K562 (cell line): ENCODE data around the gene ACBD4. TPM values are rescaled to one million over a fixed set of nuclear protein-coding genes. Genes with fewer than 3 reads are reported as not detected.

Experiments used
- ATAC-seq: fragments of 200-7000 bp; cut with Tn5 transposase; 3 replicates; pipeline ENCODE4 v1.9.1; 2020; ENCODE audit warnings: moderate library complexity
- BruUV-seq: library from RNA; stranded (reverse); fragments of 400-500 nt; replicated peaks from 2 replicates; lab custom pipeline; 2021; lab: Mats Ljungman, UMichigan
- CTCF ChIA-PET: fragments of 300-600 bp; formaldehyde crosslinking; extraction: SDS; loops from one replicate; lab custom pipeline; 2021; ENCODE audit warnings: low intra/inter-chr PET ratio; lab: Yijun Ruan, JAX
- POLR2A ChIA-PET: fragments of 300-600, 350-650 bp; sonication (Branson Sonifier 250); formaldehyde crosslinking; extraction: SDS; loops from one replicate; lab custom pipeline; 2021; ENCODE audit warnings: antibody characterized with exemption, inconsistent platforms; lab: Yijun Ruan, JAX
- DNase-seq, 4 experiments: peaks; one replicate each; pipeline versions ENCODE4 v3.0.0 to v3.0.0-alpha.2; 2011 to 2018; ENCODE audit warnings: low spot score in 3 of 4, mixed read lengths in 3 of 4; ENCODE audit errors: extremely low read depth in 1 of 4
- FAIRE-seq: peaks from 2 replicates; lab custom pipeline; 2011; peaks lifted over from hg19 to GRCh38; lab: Jason Lieb, UNC
- H2AFZ ChIP-seq: 2 replicates; pipeline ENCODE4 v1.6.0; 2011; ENCODE audit warnings: low read depth, low read length, control low read depth, inconsistent platforms
- H3K27ac ChIP-seq: fragments of 200-600 bp; 3 replicates; pipeline ENCODE4 v1.8.0; 2011; ENCODE audit warnings: low read depth, mild to moderate bottlenecking, control low read depth, inconsistent platforms, low read length, moderate library complexity, mixed read lengths; ENCODE audit errors: extremely low read depth
- H3K27me3 ChIP-seq, 2 experiments: fragments of 300-600 bp in 1 of 2; 2 replicates in 1 of 2; 3 replicates in 1 of 2; pipeline versions ENCODE4 v1.6.0 to v1.8.0; 2011; ENCODE audit warnings: inconsistent platforms in 2 of 2, low read length in 2 of 2, mild to moderate bottlenecking in 1 of 2, mixed read lengths in 1 of 2, moderate library complexity in 1 of 2; ENCODE audit not compliant: control insufficient read depth in 2 of 2, insufficient read depth in 2 of 2
- H3K36me3 ChIP-seq: fragments of 300-600 bp; 3 replicates; pipeline ENCODE4 v1.8.0; 2011; ENCODE audit warnings: mild to moderate bottlenecking, low read length, inconsistent platforms; ENCODE audit not compliant: control insufficient read depth, insufficient read depth
- H3K4me1 ChIP-seq, 2 experiments: fragments of 200-600 bp in 1 of 2; replicated peaks in 1 of 2; 2 replicates in 1 of 2; 3 replicates in 1 of 2; pipeline versions ENCODE4 v1.5.1 to v1.8.0; 2011; ENCODE audit warnings: inconsistent platforms in 2 of 2, low read length in 2 of 2, mild to moderate bottlenecking in 1 of 2, mixed read lengths in 1 of 2, moderate library complexity in 1 of 2; ENCODE audit not compliant: control insufficient read depth in 2 of 2, insufficient read depth in 2 of 2
- H3K4me2 ChIP-seq: 2 replicates; pipeline ENCODE4 v1.6.1; 2011; ENCODE audit warnings: low read length, control low read depth, inconsistent platforms, mixed read lengths; ENCODE audit not compliant: insufficient read depth
- H3K4me3 ChIP-seq: fragments of 200-600 bp; sonication (generic), shearing (Covaris generic); 2 replicates; pipeline ENCODE4 v1.5.1; 2016; ENCODE audit warnings: control low read depth, inconsistent platforms
- H3K79me2 ChIP-seq: fragments of 200-600 bp; 3 replicates; pipeline ENCODE4 v1.8.0; 2011; ENCODE audit warnings: low read length, inconsistent platforms; ENCODE audit not compliant: control insufficient read depth, insufficient read depth
- H3K9ac ChIP-seq, 2 experiments: 2 replicates each; pipeline versions ENCODE4 v1.6.0 to v1.6.1; 2011; ENCODE audit warnings: low read depth in 2 of 2, low read length in 2 of 2, control low read depth in 1 of 2, inconsistent platforms in 1 of 2, mild to moderate bottlenecking in 1 of 2, mixed read lengths in 1 of 2; ENCODE audit not compliant: insufficient read depth in 1 of 2
- H3K9me1 ChIP-seq: one replicate; pipeline ENCODE4 v1.6.0; 2011; ENCODE audit warnings: inconsistent platforms, mild to moderate bottlenecking, low read length, moderate library complexity; ENCODE audit not compliant: control insufficient read depth, insufficient read depth
- H3K9me3 ChIP-seq: replicated peaks from 2 replicates; pipeline ENCODE4 v1.5.1; 2011; ENCODE audit warnings: low read depth, low read length, inconsistent platforms; ENCODE audit not compliant: control insufficient read depth, insufficient read depth
- H4K20me1 ChIP-seq: replicated peaks from 2 replicates; pipeline ENCODE4 v1.6.1; 2011; ENCODE audit warnings: low read length, inconsistent platforms, mixed read lengths; ENCODE audit not compliant: control insufficient read depth, insufficient read depth
- BHLHE40 ChIP-seq: IDR thresholded peaks from 2 replicates; pipeline ENCODE4 v1.6.1; 2011; ENCODE audit warnings: low read length, improper control_type of control experiment
- CBFA2T2 ChIP-seq: fragments of 450-650 bp; conservative IDR thresholded peaks from 2 replicates; pipeline ENCODE4 v1.6.1; 2017; ENCODE audit warnings: mild to moderate bottlenecking
- GTF2E2 ChIP-seq: fragments of 200-800 bp; sonication (Bioruptor generic); IDR thresholded peaks from 2 replicates; pipeline ENCODE4 v1.6.1; 2016; ENCODE audit warnings: missing genetic modification characterization, missing compliant biosample characterization
- SRF ChIP-seq, 2 experiments: fragments of 250-450, 450-650 bp in 1 of 2; sonication (Bioruptor Pico) in 1 of 2; sonication (generic) in 1 of 2; formaldehyde crosslinking; IDR thresholded peaks; 2 replicates each; pipeline versions ENCODE4 v1.5.0 to v1.5.1; 2020 to 2022; ENCODE audit warnings: mild to moderate bottlenecking in 1 of 2, missing genetic modification reagents in 1 of 2
- STAG1 ChIP-seq: sonication (generic); formaldehyde crosslinking; IDR thresholded peaks from 2 replicates; pipeline ENCODE4 v1.5.0; 2020; ENCODE audit warnings: missing genetic modification reagents, borderline replicate concordance
- ZFP1 ChIP-seq: fragments of 450-650 bp; formaldehyde crosslinking; IDR thresholded peaks from 2 replicates; pipeline ENCODE4 v1.4.0; 2020; ENCODE audit warnings: mild to moderate bottlenecking, mixed read lengths
- ZFX ChIP-seq: sonication (generic); formaldehyde crosslinking; IDR thresholded peaks from 2 replicates; pipeline ENCODE4 v1.8.0; 2022; ENCODE audit warnings: mild to moderate bottlenecking, missing genetic modification reagents, moderate library complexity
- ZNF146 ChIP-seq: IDR thresholded peaks from one replicate; pipeline ENCODE4 v1.6.1; 2018; ENCODE audit warnings: missing compliant biosample characterization; ENCODE audit not compliant: unreplicated experiment
- ZNF175 ChIP-seq: fragments of 200-800 bp; sonication (Bioruptor generic); IDR thresholded peaks from 2 replicates; pipeline ENCODE4 v1.6.1; 2016; ENCODE audit warnings: low read depth, mild to moderate bottlenecking, missing genetic modification characterization, missing compliant biosample characterization
- ZNF551 ChIP-seq: fragments of 250-450 bp; sonication (Bioruptor Pico); IDR thresholded peaks from 2 replicates; pipeline ENCODE4 v1.5.0; 2021; ENCODE audit warnings: mild to moderate bottlenecking, moderate library complexity
- WGBS: fragments of 100-300 bp; shearing (Covaris generic); methylation state at CpG from one replicate; pipeline ENCODE4 v1.1.6; 2016; ENCODE audit warnings: low coverage, mixed read lengths; ENCODE audit not compliant: insufficient coverage; ENCODE audit errors: missing lambda C conversion rate; 5-methylcytosine and 5-hydroxymethylcytosine counted together
- in situ Hi-C: fragments of 300-500 bp; cut with MboI; formaldehyde crosslinking; loops from 4 replicates; pipeline ENCODE4 v1.15.0; 2018; ENCODE audit warnings: inconsistent platforms, mixed read lengths
- intact Hi-C: fragments of 100-400 bp; cut with micrococcal nuclease; formaldehyde crosslinking; loops from 2 replicates; pipeline ENCODE4 v1.14.2; 2022
- polyA plus RNA-seq, 8 experiments: library from polyadenylated mRNA; depleted of rRNA in 4 of 8; stranded (reverse) in 5 of 8; unstranded in 3 of 8; fragments of >200 nt; fragmentation: Nextera tagmentation in 2 of 8; fragmentation: Illumina TruSeq in 1 of 8; extraction: Ambion mirVana in 2 of 8; extraction: Trizol in 1 of 8; gene quantifications; 2 replicates each; pipeline versions ENCODE4 v1.2.1 to v1.2.3, GENCODE V29; 2011 to 2014; ENCODE audit warnings: inconsistent platforms in 1 of 8, missing spikeins in 1 of 8
- total RNA-seq, 7 experiments: library from RNA; depleted of rRNA in 6 of 7; stranded (reverse); fragments of >200 nt in 6 of 7; fragmentation: Illumina TruSeq in 2 of 7; extraction: Trizol in 2 of 7; gene quantifications; 2 replicates each; pipeline versions ENCODE4 v1.2.1 to v1.2.3, GENCODE V29; 2011 to 2021; ENCODE audit warnings: low replicate concordance in 1 of 7
- TF ChIP-seq, protein P1 (sequence below): fragments of 450-650 bp; IDR thresholded peaks from 2 replicates; pipeline ENCODE4 v1.6.1; 2017; ENCODE audit warnings: antibody characterized with exemption
- TF ChIP-seq, protein P2 (sequence below): fragments of 450-650 bp; formaldehyde crosslinking; IDR thresholded peaks from 2 replicates; pipeline ENCODE4 v1.4.0; 2020; ENCODE audit warnings: mild to moderate bottlenecking, moderate library complexity
- TF ChIP-seq, protein P3 (sequence below): sonication (generic); formaldehyde crosslinking; IDR thresholded peaks from 2 replicates; pipeline ENCODE4 v1.8.1; 2023; ENCODE audit warnings: mild to moderate bottlenecking, missing genetic modification reagents
- TF ChIP-seq, protein P4 (sequence below): sonication (generic); formaldehyde crosslinking; IDR thresholded peaks from 2 replicates; pipeline ENCODE4 v1.8.0; 2022; ENCODE audit warnings: missing genetic modification reagents, mild to moderate bottlenecking, moderate library complexity, borderline replicate concordance

Gene ACBD4
- total and polyA plus RNA-seq, 9 of the 15 experiments (the other 6 are each of a cell fraction or from before 2014, with no cell fraction given) = 0.14 to 6.9 (median 4.6) TPM

DNA sequence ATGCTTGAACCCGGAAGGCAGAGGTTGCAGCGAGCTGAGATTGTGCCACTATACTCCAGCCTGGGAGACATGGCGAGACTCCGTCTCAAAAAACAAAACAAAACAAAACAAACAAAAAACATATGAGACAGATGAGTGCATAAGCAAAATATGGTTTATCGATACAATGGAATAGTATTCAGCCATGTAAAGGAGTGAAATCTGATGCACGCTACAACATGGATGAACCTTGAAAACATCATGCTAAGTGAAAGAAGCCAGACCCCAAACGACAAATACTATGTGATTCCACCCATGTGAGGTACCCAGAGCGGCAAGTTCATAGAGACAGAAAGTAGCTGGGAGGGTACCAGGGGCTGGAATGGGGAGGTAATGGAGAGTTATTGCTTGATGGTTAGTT, 10.0 kb upstream of the ACBD4 start (continued):
- TF ChIP-seq, protein P1, sequence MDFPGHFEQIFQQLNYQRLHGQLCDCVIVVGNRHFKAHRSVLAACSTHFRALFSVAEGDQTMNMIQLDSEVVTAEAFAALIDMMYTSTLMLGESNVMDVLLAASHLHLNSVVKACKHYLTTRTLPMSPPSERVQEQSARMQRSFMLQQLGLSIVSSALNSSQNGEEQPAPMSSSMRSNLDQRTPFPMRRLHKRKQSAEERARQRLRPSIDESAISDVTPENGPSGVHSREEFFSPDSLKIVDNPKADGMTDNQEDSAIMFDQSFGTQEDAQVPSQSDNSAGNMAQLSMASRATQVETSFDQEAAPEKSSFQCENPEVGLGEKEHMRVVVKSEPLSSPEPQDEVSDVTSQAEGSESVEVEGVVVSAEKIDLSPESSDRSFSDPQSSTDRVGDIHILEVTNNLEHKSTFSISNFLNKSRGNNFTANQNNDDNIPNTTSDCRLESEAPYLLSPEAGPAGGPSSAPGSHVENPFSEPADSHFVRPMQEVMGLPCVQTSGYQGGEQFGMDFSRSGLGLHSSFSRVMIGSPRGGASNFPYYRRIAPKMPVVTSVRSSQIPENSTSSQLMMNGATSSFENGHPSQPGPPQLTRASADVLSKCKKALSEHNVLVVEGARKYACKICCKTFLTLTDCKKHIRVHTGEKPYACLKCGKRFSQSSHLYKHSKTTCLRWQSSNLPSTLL = no peak

DNA sequence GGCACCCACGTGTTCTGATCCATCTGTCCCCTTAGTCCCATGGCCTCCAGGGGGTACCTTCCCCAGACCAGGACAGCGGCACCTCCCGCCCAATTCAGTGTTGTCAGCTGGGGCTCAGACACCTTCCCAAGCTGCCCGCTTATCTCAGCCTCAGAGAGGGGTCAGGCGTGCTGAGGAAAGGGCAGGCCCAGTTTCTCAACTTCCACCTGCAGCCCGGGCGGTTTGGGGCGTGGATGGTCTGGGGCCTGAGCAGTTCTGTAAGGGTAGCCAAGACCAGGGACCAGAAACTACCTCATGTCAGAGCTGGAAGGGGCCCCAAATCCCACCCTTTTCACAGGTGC, 8.3 kb upstream of the ACBD4 start:
- Histone ChIP-seq H3K79me2 (no peaks in the 10 kb centered on the region; the same call in 2 of the 3 replicates), H3K4me3 (no peak overlapping the region), H4K20me1 (peaks cover 6% of the 10 kb centered on the region; the same call in 1 of the 2 replicates), H2AFZ (peak overlapping the region; percentile 10), H3K9ac (peak overlapping the region in 1 of 2 experiments; percentile 80; a peak in 3 of 4 replicates), H3K9me1 (no peaks in the 10 kb centered on the region), H3K36me3 (no peaks in the 10 kb centered on the region), H3K9me3 (no peaks in the 10 kb centered on the region), H3K4me1 (peaks cover 45 to 60% of the 10 kb centered on the region in 2 experiments), H3K27me3 (no peaks in the 10 kb centered on the region), H3K27ac (no peak overlapping the region; the same call in 2 of the 3 replicates), H3K4me2 (no peak overlapping the region)
- POLR2A ChIA-PET = interaction anchor here (0.6 to 5.2 kb wide), 5 partner anchors 19 to 751 kb away, joined by 3 to 48 read pairs (median 3); partner anchors contain the start of gene HEXIM1
- ATAC-seq (no peak), DNase-seq (peak in 1 of 4 experiments; percentile 41), FAIRE-seq (no peak)
- CTCF ChIA-PET = no interaction called here
- in situ Hi-C loops = no loop called here
- BruUV-seq = no TSS peak
- WGBS = 46% methylated on average over 8 of the region's 8 CpGs
- intact Hi-C loops = loop anchor here (10.0 kb wide), 1 partner anchor 112 kb away; no protein-coding TSS in a partner anchor
- TF ChIP-seq ZNF146 (no peak), SRF (CRISPR knock-in tag; IDR thresholded peaks at IDR 0.05) (no peak), ZFX (CRISPR knock-in tag) (peak; percentile 32; the same call in 1 of the 2 replicates), GTF2E2 (tag) (no peak), STAG1 (CRISPR knock-in tag) (no peak), CBFA2T2 (0 out of 2 replicates have a peak, but pooled peaks have one; percentile 13), ZFP1 (no peak), ZNF175 (no peak), ZNF551 (CRISPR knock-in tag) (no peak), BHLHE40 (peak; percentile 26; the same call in 1 of the 2 replicates)
- TF ChIP-seq, protein P2, sequence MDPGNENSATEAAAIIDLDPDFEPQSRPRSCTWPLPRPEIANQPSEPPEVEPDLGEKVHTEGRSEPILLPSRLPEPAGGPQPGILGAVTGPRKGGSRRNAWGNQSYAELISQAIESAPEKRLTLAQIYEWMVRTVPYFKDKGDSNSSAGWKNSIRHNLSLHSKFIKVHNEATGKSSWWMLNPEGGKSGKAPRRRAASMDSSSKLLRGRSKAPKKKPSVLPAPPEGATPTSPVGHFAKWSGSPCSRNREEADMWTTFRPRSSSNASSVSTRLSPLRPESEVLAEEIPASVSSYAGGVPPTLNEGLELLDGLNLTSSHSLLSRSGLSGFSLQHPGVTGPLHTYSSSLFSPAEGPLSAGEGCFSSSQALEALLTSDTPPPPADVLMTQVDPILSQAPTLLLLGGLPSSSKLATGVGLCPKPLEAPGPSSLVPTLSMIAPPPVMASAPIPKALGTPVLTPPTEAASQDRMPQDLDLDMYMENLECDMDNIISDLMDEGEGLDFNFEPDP (CRISPR knock-in tag) = no peak
- TF ChIP-seq, protein P3, sequence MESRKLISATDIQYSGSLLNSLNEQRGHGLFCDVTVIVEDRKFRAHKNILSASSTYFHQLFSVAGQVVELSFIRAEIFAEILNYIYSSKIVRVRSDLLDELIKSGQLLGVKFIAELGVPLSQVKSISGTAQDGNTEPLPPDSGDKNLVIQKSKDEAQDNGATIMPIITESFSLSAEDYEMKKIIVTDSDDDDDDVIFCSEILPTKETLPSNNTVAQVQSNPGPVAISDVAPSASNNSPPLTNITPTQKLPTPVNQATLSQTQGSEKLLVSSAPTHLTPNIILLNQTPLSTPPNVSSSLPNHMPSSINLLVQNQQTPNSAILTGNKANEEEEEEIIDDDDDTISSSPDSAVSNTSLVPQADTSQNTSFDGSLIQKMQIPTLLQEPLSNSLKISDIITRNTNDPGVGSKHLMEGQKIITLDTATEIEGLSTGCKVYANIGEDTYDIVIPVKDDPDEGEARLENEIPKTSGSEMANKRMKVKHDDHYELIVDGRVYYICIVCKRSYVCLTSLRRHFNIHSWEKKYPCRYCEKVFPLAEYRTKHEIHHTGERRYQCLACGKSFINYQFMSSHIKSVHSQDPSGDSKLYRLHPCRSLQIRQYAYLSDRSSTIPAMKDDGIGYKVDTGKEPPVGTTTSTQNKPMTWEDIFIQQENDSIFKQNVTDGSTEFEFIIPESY (CRISPR knock-in tag) = peak; percentile 53; the same call in 1 of the 2 replicates
- TF ChIP-seq, protein P4, sequence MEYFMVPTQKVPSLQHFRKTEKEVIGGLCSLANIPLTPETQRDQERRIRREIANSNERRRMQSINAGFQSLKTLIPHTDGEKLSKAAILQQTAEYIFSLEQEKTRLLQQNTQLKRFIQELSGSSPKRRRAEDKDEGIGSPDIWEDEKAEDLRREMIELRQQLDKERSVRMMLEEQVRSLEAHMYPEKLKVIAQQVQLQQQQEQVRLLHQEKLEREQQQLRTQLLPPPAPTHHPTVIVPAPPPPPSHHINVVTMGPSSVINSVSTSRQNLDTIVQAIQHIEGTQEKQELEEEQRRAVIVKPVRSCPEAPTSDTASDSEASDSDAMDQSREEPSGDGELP (CRISPR knock-in tag) = peak; percentile 69; the same call in 1 of the 2 replicates
